ENCODE results near the gene CACNB4. TPM values are rescaled to one million over a fixed set of nuclear protein-coding genes. Genes with fewer than 3 reads are reported as not detected.

The CACNB4 gene
- total RNA-seq, 2 experiments from 2014 or later = 0.06 to 0.76 TPM

DNA sequence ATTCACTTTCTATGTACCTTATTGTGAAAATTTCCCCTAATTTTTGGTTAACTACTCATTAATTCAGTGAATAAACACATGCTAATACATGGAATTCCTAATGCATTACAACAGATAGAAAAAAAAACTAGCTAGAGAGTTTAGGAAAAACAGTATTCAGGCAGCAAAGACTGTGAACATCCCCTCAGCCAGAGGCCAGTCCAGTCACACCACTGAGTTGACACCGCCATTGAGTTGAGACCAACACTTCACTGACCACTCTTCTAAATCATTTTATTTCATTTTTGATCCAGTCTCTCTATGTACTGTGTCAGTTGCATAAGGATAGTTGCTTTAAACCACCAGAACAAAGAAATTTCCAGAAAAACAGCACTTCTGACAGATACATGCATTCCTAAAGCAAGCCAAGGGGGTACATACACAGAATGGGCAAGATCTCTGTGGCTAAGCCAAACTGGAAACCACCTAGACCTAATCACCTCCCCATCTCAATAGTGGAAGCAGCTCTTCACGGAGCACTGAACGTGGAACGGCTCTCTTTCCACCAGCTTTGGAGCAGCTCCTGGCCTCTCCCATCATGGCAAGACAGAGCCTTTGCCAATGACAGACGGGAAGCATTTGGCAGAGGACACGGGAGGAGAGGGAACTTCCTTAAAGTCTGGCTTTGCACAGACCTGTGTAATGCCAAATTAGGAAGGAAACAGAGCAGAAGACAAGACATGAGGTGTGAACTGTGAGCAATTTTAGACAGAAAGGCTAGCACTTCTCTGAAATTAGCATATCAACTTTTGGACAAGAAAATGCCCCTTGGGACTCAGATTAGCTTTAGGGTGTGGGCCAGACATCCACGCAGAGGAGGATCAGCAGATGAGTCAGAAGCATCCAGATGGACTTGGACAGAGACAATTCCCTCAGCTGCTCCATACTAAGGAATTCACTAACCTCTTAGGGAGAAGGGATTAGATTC is 36.4 kb downstream of the CACNB4 start:
- H3K9me2 ChIP-seq (ENCODE audit: insufficient read depth, low read length) = no peaks in the 10 kb centered on the region
- BruUV-seq (replicated peaks) = no TSS peak
- H2AFZ ChIP-seq (ENCODE audit: low read length) = no peak overlapping the region
- TF ChIP-seq, protein P1, sequence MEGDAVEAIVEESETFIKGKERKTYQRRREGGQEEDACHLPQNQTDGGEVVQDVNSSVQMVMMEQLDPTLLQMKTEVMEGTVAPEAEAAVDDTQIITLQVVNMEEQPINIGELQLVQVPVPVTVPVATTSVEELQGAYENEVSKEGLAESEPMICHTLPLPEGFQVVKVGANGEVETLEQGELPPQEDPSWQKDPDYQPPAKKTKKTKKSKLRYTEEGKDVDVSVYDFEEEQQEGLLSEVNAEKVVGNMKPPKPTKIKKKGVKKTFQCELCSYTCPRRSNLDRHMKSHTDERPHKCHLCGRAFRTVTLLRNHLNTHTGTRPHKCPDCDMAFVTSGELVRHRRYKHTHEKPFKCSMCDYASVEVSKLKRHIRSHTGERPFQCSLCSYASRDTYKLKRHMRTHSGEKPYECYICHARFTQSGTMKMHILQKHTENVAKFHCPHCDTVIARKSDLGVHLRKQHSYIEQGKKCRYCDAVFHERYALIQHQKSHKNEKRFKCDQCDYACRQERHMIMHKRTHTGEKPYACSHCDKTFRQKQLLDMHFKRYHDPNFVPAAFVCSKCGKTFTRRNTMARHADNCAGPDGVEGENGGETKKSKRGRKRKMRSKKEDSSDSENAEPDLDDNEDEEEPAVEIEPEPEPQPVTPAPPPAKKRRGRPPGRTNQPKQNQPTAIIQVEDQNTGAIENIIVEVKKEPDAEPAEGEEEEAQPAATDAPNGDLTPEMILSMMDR (conservative IDR thresholded peaks at IDR 0.05; ENCODE audit: low read length) = no peak
- no peak for TF ChIP-seq EZH2phosphoT487 (IDR thresholded peaks at IDR 0.05; ENCODE audit: borderline replicate concordance, low read depth, low read length)
- H3K4me1 ChIP-seq (ENCODE audit: insufficient read depth, low read length, poor library complexity, severe bottlenecking) = no peaks in the 10 kb centered on the region
- CTCF ChIA-PET (ENCODE audit: unreplicated experiment) = interaction anchor here (0.7 kb wide), 1 partner anchor 37 kb away, joined by 5 read pairs; no protein-coding TSS in a partner anchor
- no peak overlapping the region for H3K4me3 ChIP-seq (ENCODE audit: low read depth, low read length, poor library complexity, severe bottlenecking)
- intact Hi-C loops (cut with micrococcal nuclease; ENCODE audit: unreplicated experiment) = no loop called here
- no peak for DNase-seq (ENCODE audit: low spot score)
- no peaks in the 10 kb centered on the region for H4K20me1 ChIP-seq (ENCODE audit: insufficient read depth, low read length)
- no peaks in the 10 kb centered on the region for H3K9me3 ChIP-seq (ENCODE audit: low read length)
- no peaks in the 10 kb centered on the region for H3K36me3 ChIP-seq (ENCODE audit: insufficient read depth, low read length)
- H3K27ac ChIP-seq (ENCODE audit: low read depth, low read length, poor library complexity, severe bottlenecking) = no peak overlapping the region
- no peaks in the 10 kb centered on the region for H3K79me2 ChIP-seq (ENCODE audit: insufficient read depth, low read depth, low read length)
- POLR2A ChIA-PET = interaction anchor here (0.6 kb wide), 1 partner anchor 798 kb away, joined by 3 read pairs; no protein-coding TSS in a partner anchor
- no peak overlapping the region for H3K4me2 ChIP-seq (ENCODE audit: low read length)

DNA sequence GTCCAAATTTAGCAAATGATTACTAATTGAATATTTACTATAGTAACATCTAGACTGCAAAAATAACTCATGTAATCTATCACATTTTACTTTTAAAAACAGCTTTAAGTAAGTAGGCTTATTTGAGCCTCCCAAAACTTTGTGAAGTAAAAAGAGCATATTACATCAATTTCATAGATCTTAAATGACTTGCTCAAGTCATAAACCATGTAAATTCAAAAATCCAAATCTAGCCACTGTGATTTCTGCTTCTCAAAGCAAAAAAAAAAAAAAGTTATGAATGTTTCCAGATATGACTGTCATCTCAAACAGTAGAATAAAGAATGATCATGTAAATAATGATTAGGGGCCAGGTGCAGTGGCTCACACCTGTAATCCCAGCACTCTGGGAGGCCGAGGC is 37.5 kb downstream of the CACNB4 start:
- CTCF ChIA-PET (ENCODE audit: unreplicated experiment) = no interaction called here
- intact Hi-C loops (cut with micrococcal nuclease; ENCODE audit: unreplicated experiment) = no loop called here
- TF ChIP-seq EZH2phosphoT487 (IDR thresholded peaks at IDR 0.05; ENCODE audit: borderline replicate concordance, low read depth, low read length) = no peak

DNA sequence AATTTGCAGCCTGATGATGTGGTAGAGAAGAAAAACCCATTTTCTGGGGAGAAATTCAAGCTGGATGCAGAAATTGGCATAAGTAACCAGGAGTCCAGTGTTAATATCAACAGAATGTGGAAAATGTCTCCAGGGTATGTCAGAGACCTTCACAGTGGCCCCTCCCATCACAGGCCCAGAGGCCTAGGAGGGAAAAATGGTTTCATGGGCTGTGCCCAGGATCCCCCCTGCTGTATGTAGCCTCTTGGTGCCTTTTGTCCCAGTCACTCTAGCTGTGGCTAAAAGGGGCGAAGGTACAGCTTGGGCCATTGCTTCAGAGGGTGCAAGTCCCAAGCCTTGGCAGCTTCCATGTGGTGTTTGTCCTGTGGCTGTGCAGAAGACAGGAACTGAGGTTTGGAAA is 40.2 kb downstream of the CACNB4 start:
- no TSS peak for BruUV-seq (replicated peaks)
- H3K9me3 ChIP-seq (ENCODE audit: low read length) = no peaks in the 10 kb centered on the region

More for the DNA sequence above, 37.5 kb downstream of the CACNB4 start:
- no peak overlapping the region for H3K27ac ChIP-seq (ENCODE audit: low read depth, low read length, poor library complexity, severe bottlenecking)
- POLR2A ChIA-PET = interaction anchor here (0.7 kb wide), 1 partner anchor 21 kb away, joined by 5 read pairs; no protein-coding TSS in a partner anchor
- no peaks in the 10 kb centered on the region for H3K36me3 ChIP-seq (ENCODE audit: insufficient read depth, low read length)
- DNase-seq (ENCODE audit: low spot score) = no peak
- H2AFZ ChIP-seq (ENCODE audit: low read length) = no peak overlapping the region
- BruUV-seq (replicated peaks) = no TSS peak
- H3K9me3 ChIP-seq (ENCODE audit: low read length) = no peaks in the 10 kb centered on the region
- H3K4me3 ChIP-seq (ENCODE audit: low read depth, low read length, poor library complexity, severe bottlenecking) = no peak overlapping the region
- H3K4me2 ChIP-seq (ENCODE audit: low read length) = no peak overlapping the region
- no peaks in the 10 kb centered on the region for H3K79me2 ChIP-seq (ENCODE audit: insufficient read depth, low read depth, low read length)
- no peaks in the 10 kb centered on the region for H3K4me1 ChIP-seq (ENCODE audit: insufficient read depth, low read length, poor library complexity, severe bottlenecking)
- H3K9me2 ChIP-seq (ENCODE audit: insufficient read depth, low read length) = no peaks in the 10 kb centered on the region
- H4K20me1 ChIP-seq (ENCODE audit: insufficient read depth, low read length) = no peaks in the 10 kb centered on the region

More for the DNA sequence above, 40.2 kb downstream of the CACNB4 start:
- intact Hi-C loops (cut with micrococcal nuclease; ENCODE audit: unreplicated experiment) = no loop called here
- Histone ChIP-seq H3K9me2 (ENCODE audit: insufficient read depth, low read length) (no peaks in the 10 kb centered on the region), H3K36me3 (ENCODE audit: insufficient read depth, low read length) (no peaks in the 10 kb centered on the region), H3K4me2 (ENCODE audit: low read length) (no peak overlapping the region), H3K27ac (ENCODE audit: low read depth, low read length, poor library complexity, severe bottlenecking) (no peak overlapping the region), H3K4me3 (ENCODE audit: low read depth, low read length, poor library complexity, severe bottlenecking) (no peak overlapping the region), H4K20me1 (ENCODE audit: insufficient read depth, low read length) (no peaks in the 10 kb centered on the region), H2AFZ (ENCODE audit: low read length) (no peak overlapping the region), H3K79me2 (ENCODE audit: insufficient read depth, low read depth, low read length) (no peaks in the 10 kb centered on the region), H3K4me1 (ENCODE audit: insufficient read depth, low read length, poor library complexity, severe bottlenecking) (no peaks in the 10 kb centered on the region)
- ChIA-PET CTCF (ENCODE audit: unreplicated experiment) (no interaction called here), POLR2A (no interaction called here)
- TF ChIP-seq, protein P1 (conservative IDR thresholded peaks at IDR 0.05; ENCODE audit: low read length) = no peak
- TF ChIP-seq EZH2phosphoT487 (IDR thresholded peaks at IDR 0.05; ENCODE audit: borderline replicate concordance, low read depth, low read length) = no peak
- no peak for DNase-seq (ENCODE audit: low spot score)

Measured in OCI-LY7 (cell line).